HepG2 (cell line): Measurements from ENCODE around the gene TERC. TPM values are rescaled to one million over a fixed set of nuclear protein-coding genes. Genes with fewer than 3 reads are reported as not detected.
A peak's percentile ranks its signal among the peaks of the same experiment; 100 is the strongest.

ENCODE experiments used
- CBX5 ChIP-seq: sonication (generic); formaldehyde crosslinking; IDR thresholded peaks from 2 replicates; pipeline ENCODE4 v1.4.0; 2020; ENCODE audit warnings: missing genetic modification reagents, borderline replicate concordance
- CEBPZ ChIP-seq: IDR thresholded peaks from 2 replicates; pipeline ENCODE4 v1.6.1; 2012; ENCODE audit warnings: low read length, improper control_type of control experiment
- CSRNP2 ChIP-seq: sonication (generic); formaldehyde crosslinking; conservative IDR thresholded peaks from 2 replicates; pipeline ENCODE4 v1.8.0; 2022; ENCODE audit warnings: low read depth, missing genetic modification reagents
- GMEB1 ChIP-seq: sonication (generic); formaldehyde crosslinking; IDR thresholded peaks from 2 replicates; pipeline ENCODE4 v1.5.1; 2020; ENCODE audit warnings: missing genetic modification reagents, mild to moderate bottlenecking, borderline replicate concordance
- KAT8 ChIP-seq: IDR thresholded peaks from 2 replicates; pipeline ENCODE4 v1.6.1; 2016; ENCODE audit warnings: missing genetic modification reagents, missing compliant biosample characterization
- KMT2A ChIP-seq: sonication (generic); formaldehyde crosslinking; IDR thresholded peaks from 2 replicates; pipeline ENCODE4 v1.4.0; 2020; ENCODE audit warnings: missing genetic modification reagents
- MAFG ChIP-seq: sonication (generic); formaldehyde crosslinking; IDR thresholded peaks from 2 replicates; pipeline ENCODE4 v1.5.1; 2020; ENCODE audit warnings: mild to moderate bottlenecking, missing genetic modification reagents
- MYC ChIP-seq: sonication (generic); formaldehyde crosslinking; IDR thresholded peaks from 2 replicates; pipeline ENCODE4 v1.9.0; 2021; ENCODE audit warnings: missing genetic modification reagents, borderline replicate concordance
- NFATC3 ChIP-seq: sonication (generic); formaldehyde crosslinking; IDR thresholded peaks from 2 replicates; pipeline ENCODE4 v1.5.1; 2020; ENCODE audit warnings: mild to moderate bottlenecking, missing genetic modification reagents
- PRMT3 ChIP-seq: sonication (generic); formaldehyde crosslinking; IDR thresholded peaks from 2 replicates; pipeline ENCODE4 v1.8.1; 2022; ENCODE audit warnings: low read depth, mild to moderate bottlenecking, moderate library complexity, missing genetic modification reagents, borderline replicate concordance
- RNF219 ChIP-seq: sonication (generic); formaldehyde crosslinking; IDR thresholded peaks from 2 replicates; pipeline ENCODE4 v1.5.0; 2020; ENCODE audit warnings: mild to moderate bottlenecking, missing genetic modification reagents
- SIX1 ChIP-seq: sonication (generic); formaldehyde crosslinking; IDR thresholded peaks from 2 replicates; pipeline ENCODE4 v1.4.0; 2020; ENCODE audit warnings: missing genetic modification reagents, borderline replicate concordance
- TAF1 ChIP-seq: sonication (generic); formaldehyde crosslinking; IDR thresholded peaks from 2 replicates; pipeline ENCODE4 v1.4.0; 2020; ENCODE audit warnings: missing genetic modification reagents
- ZFP1 ChIP-seq: IDR thresholded peaks from 2 replicates; pipeline ENCODE4 v1.6.1; 2016
- ZFP91 ChIP-seq: sonication (generic); formaldehyde crosslinking; IDR thresholded peaks from 2 replicates; pipeline ENCODE4 v1.9.0; 2022; ENCODE audit warnings: missing genetic modification reagents, mild to moderate bottlenecking, borderline replicate concordance
- ZMYM3 ChIP-seq: sonication (generic); formaldehyde crosslinking; IDR thresholded peaks from 2 replicates; pipeline ENCODE4 v1.5.1; 2020; ENCODE audit warnings: mild to moderate bottlenecking, missing genetic modification reagents
- ZNF230 ChIP-seq: sonication (generic); formaldehyde crosslinking; IDR thresholded peaks from 2 replicates; pipeline ENCODE4 v1.4.0; 2020; ENCODE audit warnings: mild to moderate bottlenecking, missing genetic modification reagents
- ZNF383 ChIP-seq: sonication (generic); formaldehyde crosslinking; IDR thresholded peaks from 2 replicates; pipeline ENCODE4 v1.4.0; 2020; ENCODE audit warnings: missing genetic modification reagents, mild to moderate bottlenecking, borderline replicate concordance
- polyA plus RNA-seq, 8 experiments: library from polyadenylated mRNA; depleted of rRNA in 3 of 8; stranded (reverse) in 7 of 8; unstranded in 1 of 8; fragments of >200 nt; fragmentation: Illumina TruSeq in 4 of 8; extraction: Trizol in 4 of 8; gene quantifications; 2 replicates each; pipeline versions ENCODE4 v1.2.1 to v1.2.3, GENCODE V29; 2011 to 2016; ENCODE audit warnings: low read depth in 4 of 8, missing spikeins in 1 of 8, mixed read lengths in 1 of 8; ENCODE audit not compliant: insufficient read depth in 1 of 8
- total RNA-seq, 5 experiments: library from RNA; depleted of rRNA; stranded (reverse); fragments of >200 nt; fragmentation: Illumina TruSeq; extraction: Trizol; gene quantifications; 2 replicates each; pipeline ENCODE4 v1.2.3, GENCODE V29; 2016; ENCODE audit warnings: low read depth in 1 of 5

Gene TERC
- total and polyA plus RNA-seq, 2 of the 13 experiments (the other 11 are each of a cell fraction or from before 2014, with no cell fraction given), result 1.3 to 74.6 TPM

- TF ChIP-seq NFATC3 (CRISPR knock-in tag) (no peak), ZMYM3 (CRISPR knock-in tag) (0 out of 2 replicates have a peak, but pooled peaks have one; percentile 35), RNF219 (CRISPR knock-in tag) (no peak), ZFP1 (CRISPR knock-in tag) (no peak), SIX1 (CRISPR knock-in tag) (no peak), MAFG (CRISPR knock-in tag) (no peak), KMT2A (CRISPR knock-in tag) (no peak), CSRNP2 (CRISPR knock-in tag) (no peak), PRMT3 (CRISPR knock-in tag) (no peak), CEBPZ (no peak), CBX5 (no peak), ZNF230 (CRISPR knock-in tag) (0 out of 2 replicates have a peak, but pooled peaks have one; percentile 34), ZFP91 (CRISPR knock-in tag) (peak; percentile 33; the same call in 1 of the 2 replicates), KAT8 (CRISPR knock-in tag) (peak; percentile 57; the same call in 1 of the 2 replicates), GMEB1 (CRISPR knock-in tag) (peak; percentile 31; the same call in 1 of the 2 replicates), MYC (peak; percentile 38; the same call in 1 of the 2 replicates), TAF1 (CRISPR knock-in tag) (peak; percentile 59), ZNF383 (CRISPR knock-in tag) (no peak)
Measured at GRCh38 chr3:169769287-169770181, 4.7 kb upstream of the TERC start, which contains the start of gene ACTRT3 (continued).
